KMS-11 (cell line): ENCODE measurements around the gene COL16A1.

Experiments
- H2AFZ ChIP-seq: fragments of 200-600 bp; sonication (generic); 2 replicates; pipeline ENCODE4 v1.6.1; 2016; ENCODE audit warnings: antibody characterized with exemption, mixed run types, low read depth
- H3K27ac ChIP-seq: fragments of 200-600 bp; sonication (generic); 2 replicates; pipeline ENCODE4 v1.6.1; 2016; ENCODE audit warnings: mild to moderate bottlenecking, mixed run types
- H3K27me3 ChIP-seq: fragments of 200-600 bp; sonication (generic); 2 replicates; pipeline ENCODE4 v1.6.1; 2017; ENCODE audit warnings: mild to moderate bottlenecking, low read depth, mixed run types, moderate library complexity; ENCODE audit not compliant: insufficient read depth
- H3K36me3 ChIP-seq: fragments of 200-600 bp; sonication (generic); 2 replicates; pipeline ENCODE4 v1.6.1; 2017; ENCODE audit warnings: mild to moderate bottlenecking, mixed run types; ENCODE audit not compliant: insufficient read depth
- H3K4me1 ChIP-seq: fragments of 200-600 bp; sonication (generic); 2 replicates; pipeline ENCODE4 v1.6.1; 2016; ENCODE audit warnings: mild to moderate bottlenecking, low read depth, mixed run types; ENCODE audit not compliant: poor library complexity, severe bottlenecking
- H3K4me2 ChIP-seq: fragments of 200-600 bp; sonication (generic); 2 replicates; pipeline ENCODE4 v1.7.0; 2016; ENCODE audit warnings: mild to moderate bottlenecking, mixed run types
- H3K4me3 ChIP-seq: fragments of 200-600 bp; sonication (generic); IDR thresholded peaks from 2 replicates; pipeline ENCODE4 v1.6.1; 2017; ENCODE audit warnings: low read depth, low read length, mixed read lengths; ENCODE audit not compliant: insufficient read depth
- H3K79me2 ChIP-seq: fragments of 200-600 bp; sonication (generic); 2 replicates; pipeline ENCODE4 v1.6.1; 2016; ENCODE audit warnings: low read depth, mixed run types; ENCODE audit not compliant: insufficient read depth
- H3K9ac ChIP-seq: fragments of 200-600 bp; sonication (generic); 2 replicates; pipeline ENCODE4 v1.6.1; 2016; ENCODE audit warnings: mild to moderate bottlenecking, mixed run types
- H4K20me1 ChIP-seq: fragments of 200-600 bp; sonication (generic); 2 replicates; pipeline ENCODE4 v1.6.1; 2016; ENCODE audit warnings: mild to moderate bottlenecking, mixed run types; ENCODE audit not compliant: insufficient read depth
- TF ChIP-seq, protein P1 (sequence below): fragments of 200-600 bp; sonication (generic); conservative IDR thresholded peaks from 2 replicates; pipeline ENCODE4 v1.6.1; 2017; ENCODE audit warnings: low read depth, mild to moderate bottlenecking, antibody characterized with exemption, low read length, moderate library complexity, mixed read lengths

The COL16A1 gene

DNA sequence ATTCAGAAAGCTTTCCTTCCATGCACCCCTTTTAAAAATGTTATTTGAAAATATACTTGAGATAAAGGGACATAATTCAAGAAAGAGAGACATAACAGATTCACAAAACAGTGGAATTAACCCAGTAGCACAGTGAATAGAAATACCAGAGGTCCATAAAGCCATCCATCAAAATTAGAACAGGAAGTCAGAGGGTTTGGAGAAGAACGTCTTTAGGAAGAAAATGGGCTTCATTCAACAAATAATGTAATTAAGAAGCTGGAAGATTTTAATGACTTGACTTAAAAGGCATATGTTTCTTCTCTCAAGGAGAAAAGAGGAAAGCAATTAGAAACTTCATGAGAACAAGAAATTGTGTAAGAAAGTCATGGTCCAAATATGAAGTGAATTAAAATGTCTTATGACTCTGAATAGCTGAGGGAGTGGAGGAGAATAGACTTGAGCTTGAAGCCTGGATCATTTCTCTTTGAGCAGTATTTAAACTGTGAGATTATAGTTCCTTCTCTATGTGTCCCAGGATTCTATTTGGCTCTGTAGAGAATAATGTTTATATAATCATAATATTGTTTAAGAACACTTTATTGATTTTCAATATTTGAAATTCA, 94.2 kb downstream of the COL16A1 start:
- peaks cover 12% of the 10 kb centered on the region for H3K4me1 ChIP-seq
- no peak overlapping the region for H3K27ac ChIP-seq
- no peaks in the 10 kb centered on the region for H3K27me3 ChIP-seq
- H3K4me3 ChIP-seq, result no peak overlapping the region
- H4K20me1 ChIP-seq, result no peaks in the 10 kb centered on the region
- H3K4me2 ChIP-seq, result no peak overlapping the region
- H3K9ac ChIP-seq, result no peak overlapping the region
- no peaks in the 10 kb centered on the region for H3K36me3 ChIP-seq
- no peak overlapping the region for H2AFZ ChIP-seq
- TF ChIP-seq, protein P1, sequence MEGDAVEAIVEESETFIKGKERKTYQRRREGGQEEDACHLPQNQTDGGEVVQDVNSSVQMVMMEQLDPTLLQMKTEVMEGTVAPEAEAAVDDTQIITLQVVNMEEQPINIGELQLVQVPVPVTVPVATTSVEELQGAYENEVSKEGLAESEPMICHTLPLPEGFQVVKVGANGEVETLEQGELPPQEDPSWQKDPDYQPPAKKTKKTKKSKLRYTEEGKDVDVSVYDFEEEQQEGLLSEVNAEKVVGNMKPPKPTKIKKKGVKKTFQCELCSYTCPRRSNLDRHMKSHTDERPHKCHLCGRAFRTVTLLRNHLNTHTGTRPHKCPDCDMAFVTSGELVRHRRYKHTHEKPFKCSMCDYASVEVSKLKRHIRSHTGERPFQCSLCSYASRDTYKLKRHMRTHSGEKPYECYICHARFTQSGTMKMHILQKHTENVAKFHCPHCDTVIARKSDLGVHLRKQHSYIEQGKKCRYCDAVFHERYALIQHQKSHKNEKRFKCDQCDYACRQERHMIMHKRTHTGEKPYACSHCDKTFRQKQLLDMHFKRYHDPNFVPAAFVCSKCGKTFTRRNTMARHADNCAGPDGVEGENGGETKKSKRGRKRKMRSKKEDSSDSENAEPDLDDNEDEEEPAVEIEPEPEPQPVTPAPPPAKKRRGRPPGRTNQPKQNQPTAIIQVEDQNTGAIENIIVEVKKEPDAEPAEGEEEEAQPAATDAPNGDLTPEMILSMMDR, result no peak
- no peaks in the 10 kb centered on the region for H3K79me2 ChIP-seq

DNA sequence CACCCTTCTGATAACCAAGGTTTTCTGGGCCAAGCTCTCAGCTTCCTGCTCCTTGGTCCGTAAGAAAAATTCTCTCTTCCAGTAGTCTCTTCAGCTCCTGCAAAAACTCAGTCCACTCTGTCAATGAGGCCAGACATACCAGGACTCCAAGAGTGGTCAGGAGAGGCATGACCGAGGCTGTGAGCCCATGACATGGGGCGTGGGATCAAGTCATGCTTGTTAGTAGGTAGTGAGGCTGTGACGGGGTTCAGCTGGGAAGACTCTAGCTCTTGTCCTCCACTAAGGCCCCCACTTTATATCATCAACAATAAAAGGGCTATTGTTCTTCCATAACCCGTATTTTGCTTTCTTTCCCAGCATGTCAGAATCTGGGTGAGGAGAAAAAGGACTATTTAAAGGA, 96.5 kb downstream of the COL16A1 start:
- TF ChIP-seq, protein P1, result no peak
- Histone ChIP-seq H3K36me3 (no peaks in the 10 kb centered on the region), H3K4me2 (no peak overlapping the region), H3K4me1 (peaks cover 12% of the 10 kb centered on the region), H3K27ac (no peak overlapping the region), H3K9ac (no peak overlapping the region), H2AFZ (no peak overlapping the region), H3K79me2 (no peaks in the 10 kb centered on the region), H3K27me3 (no peaks in the 10 kb centered on the region), H3K4me3 (no peak overlapping the region), H4K20me1 (no peaks in the 10 kb centered on the region)

DNA sequence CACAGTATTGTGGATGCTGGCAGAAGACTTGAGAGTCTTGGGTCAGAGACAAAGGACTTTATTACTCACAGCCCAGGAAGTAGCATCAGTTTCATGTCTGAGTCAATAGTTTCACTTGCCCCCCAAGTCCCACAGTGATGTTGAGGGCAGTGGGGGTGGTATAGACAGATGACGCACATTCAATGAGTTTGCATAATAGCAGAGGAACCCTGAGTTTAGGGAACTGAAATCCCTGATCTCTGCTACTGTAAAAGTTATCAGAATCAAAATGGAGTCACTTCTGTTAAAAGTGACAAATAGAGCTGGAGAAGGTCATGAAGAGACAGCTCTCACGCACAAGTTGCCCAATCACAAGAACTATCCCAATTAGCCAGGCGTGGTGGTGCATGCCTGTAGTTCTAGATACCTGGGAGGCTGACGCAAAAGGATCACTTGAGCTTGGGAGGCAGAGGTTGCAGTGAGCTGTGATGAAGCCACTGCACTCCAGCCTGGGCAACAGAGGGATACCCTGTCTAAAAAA, 97.8 kb downstream of the COL16A1 start:
- TF ChIP-seq, protein P1, result no peak
- Histone ChIP-seq H3K27me3 (no peaks in the 10 kb centered on the region), H3K79me2 (no peaks in the 10 kb centered on the region), H3K4me3 (no peak overlapping the region), H3K9ac (no peak overlapping the region), H3K4me2 (peak overlapping the region; percentile 33; the same call in 1 of the 2 replicates), H3K27ac (no peak overlapping the region), H4K20me1 (no peaks in the 10 kb centered on the region), H3K4me1 (peaks cover 12% of the 10 kb centered on the region), H2AFZ (no peak overlapping the region), H3K36me3 (no peaks in the 10 kb centered on the region)
